GM23338 (cell line): ENCODE data around the gene ATG7. TPM values are rescaled to one million over a fixed set of nuclear protein-coding genes. Genes with fewer than 3 reads are reported as not detected.

Experiments
- ATAC-seq: fragments of 200-7000 bp; cut with Tn5 transposase; 3 replicates; pipeline ENCODE4 v1.9.1; 2020
- DNase-seq: peaks from one replicate; pipeline ENCODE4 v3.0.0-alpha.2; 2015; ENCODE audit warnings: low spot score
- H2AFZ ChIP-seq: fragments of 200-600 bp; sonication (generic); 2 replicates; pipeline ENCODE4 v1.8.0; 2016; ENCODE audit warnings: antibody characterized with exemption, mild to moderate bottlenecking, moderate library complexity
- H3F3A ChIP-seq: fragments of 200-600 bp; sonication (generic); replicated peaks from 2 replicates; pipeline ENCODE4 v1.8.0; 2017; ENCODE audit warnings: antibody characterized with exemption, mixed run types, low read depth
- H3K27ac ChIP-seq: fragments of 200-600 bp; sonication (generic); 2 replicates; pipeline ENCODE4 v1.6.1; 2016; ENCODE audit warnings: low read depth
- H3K27me3 ChIP-seq: fragments of 200-600 bp; sonication (generic); 2 replicates; pipeline ENCODE4 v1.8.0; 2016; ENCODE audit warnings: mild to moderate bottlenecking, mixed run types, moderate library complexity; ENCODE audit not compliant: insufficient read depth
- H3K36me3 ChIP-seq: fragments of 200-600 bp; sonication (generic); 2 replicates; pipeline ENCODE4 v1.8.0; 2016; ENCODE audit warnings: mild to moderate bottlenecking; ENCODE audit not compliant: insufficient read depth
- H3K4me1 ChIP-seq: fragments of 200-600 bp; sonication (generic); 2 replicates; pipeline ENCODE4 v1.8.0; 2016; ENCODE audit warnings: mild to moderate bottlenecking, moderate library complexity; ENCODE audit not compliant: insufficient read depth
- H3K4me2 ChIP-seq: fragments of 200-600 bp; sonication (generic); 2 replicates; pipeline ENCODE4 v1.7.1; 2017; ENCODE audit warnings: mixed run types
- H3K4me3 ChIP-seq: fragments of 200-600 bp; sonication (generic); 2 replicates; pipeline ENCODE4 v1.6.1; 2016; ENCODE audit warnings: mixed run types
- H3K79me2 ChIP-seq: fragments of 200-600 bp; sonication (generic); replicated peaks from 2 replicates; pipeline ENCODE4 v1.8.0; 2017; ENCODE audit warnings: mild to moderate bottlenecking; ENCODE audit not compliant: insufficient read depth
- H3K9me2 ChIP-seq: fragments of 200-600 bp; sonication (generic); 2 replicates; pipeline ENCODE4 v1.8.0; 2017; ENCODE audit not compliant: insufficient read depth
- H4K20me1 ChIP-seq: fragments of 200-600 bp; sonication (generic); replicated peaks from 2 replicates; pipeline ENCODE4 v1.8.0; 2017; ENCODE audit warnings: mild to moderate bottlenecking; ENCODE audit not compliant: insufficient read depth
- H3K27ac Mint-ChIP-seq: 2 replicates; pipeline ENCODE4 v1.8.0; 2020; ENCODE audit warnings: inconsistent platforms, mild to moderate bottlenecking, moderate library complexity, mixed read lengths
- H3K27me3 Mint-ChIP-seq: 3 replicates; pipeline ENCODE4 v1.8.0; 2022; ENCODE audit warnings: low read depth, mild to moderate bottlenecking, moderate library complexity, mixed read lengths, inconsistent platforms; ENCODE audit not compliant: insufficient read depth, poor library complexity
- H3K36me3 Mint-ChIP-seq: 3 replicates; pipeline ENCODE4 v1.8.0; 2021; ENCODE audit warnings: low read depth, mild to moderate bottlenecking, inconsistent platforms, moderate library complexity, mixed read lengths
- H3K4me1 Mint-ChIP-seq: 3 replicates; pipeline ENCODE4 v1.8.0; 2020; ENCODE audit warnings: mild to moderate bottlenecking, inconsistent platforms, mixed read lengths
- H3K4me3 Mint-ChIP-seq: 3 replicates; pipeline ENCODE4 v1.8.0; 2021; ENCODE audit warnings: moderate library complexity, mild to moderate bottlenecking, inconsistent platforms, mixed read lengths
- H3K9me3 Mint-ChIP-seq: 3 replicates; pipeline ENCODE4 v1.8.0; 2020; ENCODE audit warnings: moderate library complexity, mild to moderate bottlenecking, inconsistent platforms, mixed read lengths
- CREB1 ChIP-seq: fragments of 250-450 bp; sonication (Bioruptor Pico); IDR thresholded peaks from 2 replicates; pipeline ENCODE4 v1.5.0; 2020; ENCODE audit warnings: low read depth, mild to moderate bottlenecking, moderate library complexity
- CTCF ChIP-seq, 2 experiments: fragments of 200-600 bp in 1 of 2; sonication (generic) in 1 of 2; conservative IDR thresholded peaks; 2 replicates each; pipeline versions ENCODE4 v1.5.1 to v1.6.1; 2016 to 2017; ENCODE audit warnings: antibody characterized with exemption in 2 of 2, low read depth in 2 of 2, mild to moderate bottlenecking in 2 of 2, moderate library complexity in 1 of 2
- ETS1 ChIP-seq: IDR thresholded peaks from 2 replicates; pipeline ENCODE4 v1.6.1; 2016; ENCODE audit warnings: antibody characterized with exemption
- EZH2 ChIP-seq: fragments of 200-600 bp; sonication (generic); IDR thresholded peaks from one replicate; pipeline ENCODE4 v1.8.0; 2017; ENCODE audit warnings: antibody characterized with exemption, mild to moderate bottlenecking, low read depth; ENCODE audit not compliant: unreplicated experiment
- NANOG ChIP-seq: IDR thresholded peaks from 2 replicates; pipeline ENCODE4 v1.6.1; 2016; ENCODE audit warnings: antibody characterized with exemption, borderline replicate concordance
- STAT1 ChIP-seq: IDR thresholded peaks from one replicate; pipeline ENCODE4 v1.6.1; 2016; ENCODE audit warnings: antibody characterized with exemption; ENCODE audit not compliant: unreplicated experiment
- ZNF114 ChIP-seq: fragments of 250-450 bp; sonication (Bioruptor Pico); IDR thresholded peaks from 2 replicates; pipeline ENCODE4 v1.5.0; 2020; ENCODE audit warnings: mild to moderate bottlenecking, moderate library complexity
- polyA plus RNA-seq: library from polyadenylated mRNA; unstranded; fragments of >200 nt; fragmentation: Nextera tagmentation; extraction: Ambion mirVana; gene quantifications from 2 replicates; pipeline ENCODE4 v1.2.1, GENCODE V29; 2016
- total RNA-seq: library from RNA; depleted of rRNA; stranded (reverse); fragments of >200 nt; shearing (Covaris generic); gene quantifications from 2 replicates; pipeline ENCODE4 v1.2.3, GENCODE V29; 2014

ATG7 gene
- total and polyA plus RNA-seq, 2 experiments from 2014 or later, result 16.2 to 36.7 TPM

GRCh38 chr3:11370966-11371365 is 98.8 kb downstream of the ATG7 start:
- DNase-seq (no peak), ATAC-seq (no peak)
- Histone ChIP-seq H3K36me3 (no peaks in the 10 kb centered on the region; the same call in 1 of the 2 replicates), H3K9me2 (no peaks in the 10 kb centered on the region), H3F3A (no peaks in the 10 kb centered on the region), H3K4me3 (no peak overlapping the region), H2AFZ (no peak overlapping the region), H3K27ac (no peak overlapping the region), H4K20me1 (no peaks in the 10 kb centered on the region), H3K4me2 (no peak overlapping the region), H3K27me3 (no peaks in the 10 kb centered on the region), H3K79me2 (no peaks in the 10 kb centered on the region), H3K4me1 (peaks cover 8% of the 10 kb centered on the region; the same call in 1 of the 2 replicates)
- TF ChIP-seq NANOG, result no peak
- no peak for TF ChIP-seq EZH2
- no peak for TF ChIP-seq ETS1
- TF ChIP-seq STAT1, result no peak
- TF ChIP-seq CTCF (conservative IDR thresholded peaks at IDR 0.05; ENCODE audit: low read depth in 2 of 2), result no peak
- TF ChIP-seq CREB1 (CRISPR knock-in tag), result no peak
- no peak for TF ChIP-seq ZNF114 (CRISPR knock-in tag)
- peaks cover 24% of the 10 kb centered on the region for H3K4me1 Mint-ChIP-seq
- H3K27ac Mint-ChIP-seq, result no peak overlapping the region
- no peak overlapping the region for H3K4me3 Mint-ChIP-seq
- H3K27me3 Mint-ChIP-seq, result peaks cover 3% of the 10 kb centered on the region
- H3K36me3 Mint-ChIP-seq, result no peaks in the 10 kb centered on the region; the same call in 2 of the 3 replicates
- no peaks in the 10 kb centered on the region for H3K9me3 Mint-ChIP-seq

- no peak overlapping the region for H3K27ac Mint-ChIP-seq
- ATAC-seq, result no peak
- H2AFZ ChIP-seq, result no peak overlapping the region
These were observed 99.5 kb downstream of the ATG7 start for GRCh38 chr3:11371747-11372146.

More at GRCh38 chr3:11371747-11372146, 99.5 kb downstream of the ATG7 start:
- no peak for DNase-seq
- peaks cover 3% of the 10 kb centered on the region for H3K27me3 Mint-ChIP-seq
- H3K4me1 Mint-ChIP-seq, result peaks cover 18% of the 10 kb centered on the region
- Histone ChIP-seq H3K4me1 (peaks cover 2% of the 10 kb centered on the region; the same call in 1 of the 2 replicates), H3K79me2 (no peaks in the 10 kb centered on the region), H3F3A (no peaks in the 10 kb centered on the region), H3K27ac (no peak overlapping the region), H4K20me1 (no peaks in the 10 kb centered on the region), H3K9me2 (no peaks in the 10 kb centered on the region), H3K4me2 (no peak overlapping the region), H3K36me3 (no peaks in the 10 kb centered on the region; the same call in 1 of the 2 replicates), H3K4me3 (no peak overlapping the region), H3K27me3 (no peaks in the 10 kb centered on the region)
- no peaks in the 10 kb centered on the region; the same call in 2 of the 3 replicates for H3K36me3 Mint-ChIP-seq
- TF ChIP-seq ETS1 (no peak), EZH2 (no peak)
- H3K9me3 Mint-ChIP-seq, result no peaks in the 10 kb centered on the region
- no peak overlapping the region for H3K4me3 Mint-ChIP-seq
